ENCODE results near the gene TRIM4. TPM values are rescaled to one million over a fixed set of nuclear protein-coding genes. Genes with fewer than 3 reads are reported as not detected.

TRIM4 gene
- total and polyA plus RNA-seq, 2 experiments from 2014 or later, result 5.5 to 13.7 TPM

- TF ChIP-seq REST (IDR thresholded peaks at IDR 0.05; ENCODE audit: unreplicated experiment), result no peak
- TF ChIP-seq, protein P1, sequence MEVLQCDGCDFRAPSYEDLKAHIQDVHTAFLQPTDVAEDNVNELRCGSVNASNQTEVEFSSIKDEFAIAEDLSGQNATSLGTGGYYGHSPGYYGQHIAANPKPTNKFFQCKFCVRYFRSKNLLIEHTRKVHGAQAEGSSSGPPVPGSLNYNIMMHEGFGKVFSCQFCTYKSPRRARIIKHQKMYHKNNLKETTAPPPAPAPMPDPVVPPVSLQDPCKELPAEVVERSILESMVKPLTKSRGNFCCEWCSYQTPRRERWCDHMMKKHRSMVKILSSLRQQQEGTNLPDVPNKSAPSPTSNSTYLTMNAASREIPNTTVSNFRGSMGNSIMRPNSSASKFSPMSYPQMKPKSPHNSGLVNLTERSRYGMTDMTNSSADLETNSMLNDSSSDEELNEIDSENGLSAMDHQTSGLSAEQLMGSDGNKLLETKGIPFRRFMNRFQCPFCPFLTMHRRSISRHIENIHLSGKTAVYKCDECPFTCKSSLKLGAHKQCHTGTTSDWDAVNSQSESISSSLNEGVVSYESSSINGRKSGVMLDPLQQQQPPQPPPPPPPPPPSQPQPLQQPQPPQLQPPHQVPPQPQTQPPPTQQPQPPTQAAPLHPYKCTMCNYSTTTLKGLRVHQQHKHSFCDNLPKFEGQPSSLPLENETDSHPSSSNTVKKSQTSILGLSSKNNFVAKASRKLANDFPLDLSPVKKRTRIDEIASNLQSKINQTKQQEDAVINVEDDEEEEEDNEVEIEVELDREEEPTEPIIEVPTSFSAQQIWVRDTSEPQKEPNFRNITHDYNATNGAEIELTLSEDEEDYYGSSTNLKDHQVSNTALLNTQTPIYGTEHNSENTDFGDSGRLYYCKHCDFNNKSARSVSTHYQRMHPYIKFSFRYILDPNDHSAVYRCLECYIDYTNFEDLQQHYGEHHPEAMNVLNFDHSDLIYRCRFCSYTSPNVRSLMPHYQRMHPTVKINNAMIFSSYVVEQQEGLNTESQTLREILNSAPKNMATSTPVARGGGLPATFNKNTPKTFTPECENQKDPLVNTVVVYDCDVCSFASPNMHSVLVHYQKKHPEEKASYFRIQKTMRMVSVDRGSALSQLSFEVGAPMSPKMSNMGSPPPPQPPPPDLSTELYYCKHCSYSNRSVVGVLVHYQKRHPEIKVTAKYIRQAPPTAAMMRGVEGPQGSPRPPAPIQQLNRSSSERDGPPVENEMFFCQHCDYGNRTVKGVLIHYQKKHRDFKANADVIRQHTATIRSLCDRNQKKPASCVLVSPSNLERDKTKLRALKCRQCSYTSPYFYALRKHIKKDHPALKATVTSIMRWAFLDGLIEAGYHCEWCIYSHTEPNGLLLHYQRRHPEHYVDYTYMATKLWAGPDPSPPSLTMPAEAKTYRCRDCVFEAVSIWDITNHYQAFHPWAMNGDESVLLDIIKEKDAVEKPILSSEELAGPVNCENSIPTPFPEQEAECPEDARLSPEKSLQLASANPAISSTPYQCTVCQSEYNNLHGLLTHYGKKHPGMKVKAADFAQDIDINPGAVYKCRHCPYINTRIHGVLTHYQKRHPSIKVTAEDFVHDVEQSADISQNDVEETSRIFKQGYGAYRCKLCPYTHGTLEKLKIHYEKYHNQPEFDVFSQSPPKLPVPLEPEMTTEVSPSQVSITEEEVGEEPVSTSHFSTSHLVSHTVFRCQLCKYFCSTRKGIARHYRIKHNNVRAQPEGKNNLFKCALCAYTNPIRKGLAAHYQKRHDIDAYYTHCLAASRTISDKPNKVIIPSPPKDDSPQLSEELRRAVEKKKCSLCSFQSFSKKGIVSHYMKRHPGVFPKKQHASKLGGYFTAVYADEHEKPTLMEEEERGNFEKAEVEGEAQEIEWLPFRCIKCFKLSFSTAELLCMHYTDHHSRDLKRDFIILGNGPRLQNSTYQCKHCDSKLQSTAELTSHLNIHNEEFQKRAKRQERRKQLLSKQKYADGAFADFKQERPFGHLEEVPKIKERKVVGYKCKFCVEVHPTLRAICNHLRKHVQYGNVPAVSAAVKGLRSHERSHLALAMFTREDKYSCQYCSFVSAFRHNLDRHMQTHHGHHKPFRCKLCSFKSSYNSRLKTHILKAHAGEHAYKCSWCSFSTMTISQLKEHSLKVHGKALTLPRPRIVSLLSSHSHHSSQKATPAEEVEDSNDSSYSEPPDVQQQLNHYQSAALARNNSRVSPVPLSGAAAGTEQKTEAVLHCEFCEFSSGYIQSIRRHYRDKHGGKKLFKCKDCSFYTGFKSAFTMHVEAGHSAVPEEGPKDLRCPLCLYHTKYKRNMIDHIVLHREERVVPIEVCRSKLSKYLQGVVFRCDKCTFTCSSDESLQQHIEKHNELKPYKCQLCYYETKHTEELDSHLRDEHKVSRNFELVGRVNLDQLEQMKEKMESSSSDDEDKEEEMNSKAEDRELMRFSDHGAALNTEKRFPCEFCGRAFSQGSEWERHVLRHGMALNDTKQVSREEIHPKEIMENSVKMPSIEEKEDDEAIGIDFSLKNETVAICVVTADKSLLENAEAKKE (CRISPR knock-in tag; IDR thresholded peaks at IDR 0.05), result no peak
- no peak for TF ChIP-seq EZH2 (IDR thresholded peaks at IDR 0.05; ENCODE audit: low read depth, unreplicated experiment)
- no peak for TF ChIP-seq CREB1 (CRISPR knock-in tag; IDR thresholded peaks at IDR 0.05; ENCODE audit: low read depth)
- TF ChIP-seq EZH2phosphoT487 (IDR thresholded peaks at IDR 0.05; ENCODE audit: unreplicated experiment), result no peak
- TF ChIP-seq ZNF114 (CRISPR knock-in tag; IDR thresholded peaks at IDR 0.05), result no peak
Measured at GRCh38 chr7:99848420-99849216, 70.7 kb downstream of the TRIM4 start (continued).
